ENCODE results near the gene MDM2.
"Not testable (repeated sequence)": the region's sequence is repeated elsewhere in the genome, so short reads cannot be mapped to it uniquely, and the experiment has no call there.

Gene MDM2

GRCh38 chr12:68806488-68807237 lies 1.3 kb upstream of the MDM2 start:
- no peak for DNase-seq

- DNase-seq = not testable (repeated sequence)
Observed at GRCh38 chr12:68807274-68807575, 752 bp upstream of the MDM2 start.

GRCh38 chr12:68808388-68809189 lies 612 bp downstream of the MDM2 start:
- peak; percentile 36 to 38 for DNase-seq

- DNase-seq = no peak
Observed at GRCh38 chr12:68809190-68810026, 1.4 kb downstream of the MDM2 start.

GRCh38 chr12:68810027-68810389 lies 2.0 kb downstream of the MDM2 start:
- DNase-seq = not testable (repeated sequence)

GRCh38 chr12:68811573-68811972 lies 3.6 kb downstream of the MDM2 start:
- DNase-seq = not testable (repeated sequence)

GRCh38 chr12:68812553-68813241 lies 4.7 kb downstream of the MDM2 start:
- DNase-seq = no peak

GRCh38 chr12:68813242-68813593 lies 5.2 kb downstream of the MDM2 start:
- DNase-seq = no peak

GRCh38 chr12:68814490-68815231 lies 6.7 kb downstream of the MDM2 start:
- DNase-seq = no peak

- DNase-seq = no peak
Observed at GRCh38 chr12:68815232-68815927, 7.4 kb downstream of the MDM2 start.

- no peak for DNase-seq
Observed at GRCh38 chr12:68815928-68816800, 8.2 kb downstream of the MDM2 start.

- not testable (repeated sequence) for DNase-seq
Observed at GRCh38 chr12:68819481-68819880, 11.5 kb downstream of the MDM2 start.

GRCh38 chr12:68821357-68822188 lies 13.6 kb downstream of the MDM2 start:
- no peak for DNase-seq

GRCh38 chr12:68823696-68824095 lies 15.7 kb downstream of the MDM2 start:
- no peak for DNase-seq

- no peak for DNase-seq
Observed at GRCh38 chr12:68824131-68824530, 16.2 kb downstream of the MDM2 start.

GRCh38 chr12:68824597-68825250 lies 16.7 kb downstream of the MDM2 start:
- no peak for DNase-seq

GRCh38 chr12:68825569-68826217 lies 17.7 kb downstream of the MDM2 start:
- no peak for DNase-seq

- DNase-seq = no peak
Observed at GRCh38 chr12:68827895-68828671, 20.1 kb downstream of the MDM2 start.
